ENCODE measurements around the gene RFPL3.
"Not testable (repeated sequence)": the region's sequence is repeated elsewhere in the genome, so short reads cannot be mapped to it uniquely, and the experiment has no call there.

Gene RFPL3

GRCh38 chr22:32336121-32336603, 21.5 kb upstream of the RFPL3 start:
- H2AFZ ChIP-seq (ENCODE audit: low read depth, low read length) = no peak overlapping the region
- no peak overlapping the region for H3K4me3 ChIP-seq (ENCODE audit: low read depth in 1 of 2, low read length in 2 of 2)
- H3K9ac ChIP-seq (ENCODE audit: low read depth, low read length) = no peak overlapping the region
- no peak for ATAC-seq (ENCODE audit: insufficient read depth, low read depth)
- TF ChIP-seq EZH2 (IDR thresholded peaks at IDR 0.05; ENCODE audit: borderline replicate concordance, low read depth, low read length, severe bottlenecking) = no peak
- TF ChIP-seq, protein P1, sequence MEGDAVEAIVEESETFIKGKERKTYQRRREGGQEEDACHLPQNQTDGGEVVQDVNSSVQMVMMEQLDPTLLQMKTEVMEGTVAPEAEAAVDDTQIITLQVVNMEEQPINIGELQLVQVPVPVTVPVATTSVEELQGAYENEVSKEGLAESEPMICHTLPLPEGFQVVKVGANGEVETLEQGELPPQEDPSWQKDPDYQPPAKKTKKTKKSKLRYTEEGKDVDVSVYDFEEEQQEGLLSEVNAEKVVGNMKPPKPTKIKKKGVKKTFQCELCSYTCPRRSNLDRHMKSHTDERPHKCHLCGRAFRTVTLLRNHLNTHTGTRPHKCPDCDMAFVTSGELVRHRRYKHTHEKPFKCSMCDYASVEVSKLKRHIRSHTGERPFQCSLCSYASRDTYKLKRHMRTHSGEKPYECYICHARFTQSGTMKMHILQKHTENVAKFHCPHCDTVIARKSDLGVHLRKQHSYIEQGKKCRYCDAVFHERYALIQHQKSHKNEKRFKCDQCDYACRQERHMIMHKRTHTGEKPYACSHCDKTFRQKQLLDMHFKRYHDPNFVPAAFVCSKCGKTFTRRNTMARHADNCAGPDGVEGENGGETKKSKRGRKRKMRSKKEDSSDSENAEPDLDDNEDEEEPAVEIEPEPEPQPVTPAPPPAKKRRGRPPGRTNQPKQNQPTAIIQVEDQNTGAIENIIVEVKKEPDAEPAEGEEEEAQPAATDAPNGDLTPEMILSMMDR (IDR thresholded peaks at IDR 0.05; ENCODE audit: borderline replicate concordance, extremely low read depth, low read length, poor library complexity, severe bottlenecking) = no peak
- H3K4me2 ChIP-seq (ENCODE audit: insufficient read depth, low read length) = no peak overlapping the region
- no peaks in the 10 kb centered on the region for H4K20me1 ChIP-seq (ENCODE audit: insufficient read depth, low read length)
- no peaks in the 10 kb centered on the region for H3K79me2 ChIP-seq (ENCODE audit: insufficient read depth, low read length)
- H3K27ac ChIP-seq (ENCODE audit: low read length) = no peak overlapping the region
- no peaks in the 10 kb centered on the region for H3K36me3 ChIP-seq (ENCODE audit: insufficient read depth, low read length)
- peaks cover 13% of the 10 kb centered on the region for H3K27me3 ChIP-seq (ENCODE audit: insufficient read depth, low read length, poor library complexity)
- no peak for DNase-seq
- H3K4me1 ChIP-seq (ENCODE audit: insufficient read depth, low read length) = no peaks in the 10 kb centered on the region
- H3K9me3 ChIP-seq (ENCODE audit: insufficient read depth, low read length, severe bottlenecking) = no peaks in the 10 kb centered on the region

DNA sequence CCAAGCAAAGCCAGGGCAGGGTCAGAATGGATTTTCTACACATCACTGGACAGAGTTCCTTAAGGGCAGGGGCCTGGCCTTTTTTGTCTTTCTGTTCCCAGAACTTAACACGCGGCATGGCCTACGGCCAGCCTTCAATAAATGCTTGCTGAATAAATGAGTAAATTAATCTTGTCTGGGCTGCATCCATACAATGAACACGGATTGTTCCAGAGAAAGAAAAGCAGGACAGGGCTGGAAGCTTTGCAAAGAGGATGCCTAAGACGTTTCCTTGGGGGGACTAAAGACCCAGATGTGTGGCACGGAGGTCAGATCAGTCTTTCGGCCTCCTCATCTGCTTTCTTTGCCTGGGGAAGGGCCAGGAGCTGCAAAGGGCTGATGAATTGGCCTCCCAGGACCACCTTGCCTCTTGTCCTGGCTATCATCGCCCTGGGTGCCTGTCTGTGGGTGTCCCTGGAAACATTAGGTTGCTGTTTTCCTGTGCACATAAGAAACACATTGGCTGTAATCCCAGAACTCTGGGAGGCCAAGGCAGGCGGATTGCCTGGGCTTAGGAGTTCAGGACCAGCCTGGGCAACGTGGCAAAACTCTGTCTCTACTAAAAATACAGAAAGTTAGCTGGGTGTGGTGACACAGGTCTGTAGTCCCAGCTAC, 20.8 kb upstream of the RFPL3 start:
- H3K4me2 ChIP-seq (ENCODE audit: insufficient read depth, low read length) = no peak overlapping the region
- no peaks in the 10 kb centered on the region for H3K4me1 ChIP-seq (ENCODE audit: insufficient read depth, low read length)
- no peak for ATAC-seq (ENCODE audit: insufficient read depth, low read depth)
- H3K9ac ChIP-seq (ENCODE audit: low read depth, low read length) = no peak overlapping the region
- H3K79me2 ChIP-seq (ENCODE audit: insufficient read depth, low read length) = no peaks in the 10 kb centered on the region
- DNase-seq = no peak
- H3K4me3 ChIP-seq (ENCODE audit: low read depth in 1 of 2, low read length in 2 of 2) = no peak overlapping the region
- peaks cover 16% of the 10 kb centered on the region for H3K27me3 ChIP-seq (ENCODE audit: insufficient read depth, low read length, poor library complexity)
- H3K36me3 ChIP-seq (ENCODE audit: insufficient read depth, low read length) = no peaks in the 10 kb centered on the region
- no peaks in the 10 kb centered on the region for H3K9me3 ChIP-seq (ENCODE audit: insufficient read depth, low read length, severe bottlenecking)
- no peak overlapping the region for H2AFZ ChIP-seq (ENCODE audit: low read depth, low read length)
- no peaks in the 10 kb centered on the region for H4K20me1 ChIP-seq (ENCODE audit: insufficient read depth, low read length)
- no peak overlapping the region for H3K27ac ChIP-seq (ENCODE audit: low read length)
- no peak for TF ChIP-seq EZH2 (IDR thresholded peaks at IDR 0.05; ENCODE audit: borderline replicate concordance, low read depth, low read length, severe bottlenecking)
- TF ChIP-seq, protein P1 (IDR thresholded peaks at IDR 0.05; ENCODE audit: borderline replicate concordance, extremely low read depth, low read length, poor library complexity, severe bottlenecking) = no peak

DNA sequence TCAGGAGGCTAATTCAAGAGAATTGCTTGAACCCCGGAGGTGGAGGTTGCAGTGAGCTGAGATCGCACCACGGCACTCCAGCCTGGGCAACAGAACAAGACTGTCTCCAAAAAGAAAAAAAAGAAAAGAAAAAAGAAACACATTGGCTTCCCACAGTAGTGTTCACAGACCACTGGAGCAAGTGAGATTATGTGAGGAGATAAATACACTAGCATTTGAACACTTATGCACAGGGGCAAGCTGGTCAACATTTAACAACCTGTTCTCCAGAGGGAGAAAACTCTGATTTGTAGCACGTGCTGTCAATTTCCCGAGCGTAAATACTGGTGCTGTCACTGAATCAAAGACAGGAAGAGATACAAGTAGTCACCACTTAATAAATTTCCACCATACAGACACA, 20.2 kb upstream of the RFPL3 start:
- H4K20me1 ChIP-seq (ENCODE audit: insufficient read depth, low read length); H3K9me3 ChIP-seq (ENCODE audit: insufficient read depth, low read length, severe bottlenecking); H3K36me3 ChIP-seq (ENCODE audit: insufficient read depth, low read length): not testable (repeated sequence)

DNA sequence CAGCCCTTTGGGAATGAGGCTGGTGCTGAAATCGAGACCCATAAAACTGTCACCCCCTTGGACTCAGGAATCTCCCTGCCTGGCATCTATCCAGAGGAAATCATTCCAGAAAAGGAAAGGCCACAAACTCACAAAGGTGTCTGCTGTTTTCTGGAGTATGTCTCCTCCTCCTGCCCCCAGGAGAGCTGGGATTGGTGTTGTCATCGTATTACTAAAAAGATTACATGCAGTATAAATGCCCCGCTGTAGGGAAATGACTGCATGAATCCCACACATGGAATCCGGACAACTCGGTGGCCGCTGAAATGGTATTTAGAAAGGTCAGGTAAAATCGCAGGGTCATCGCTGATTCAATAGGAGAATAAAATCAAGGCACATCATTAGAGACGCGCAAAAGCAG, 18.9 kb upstream of the RFPL3 start:
- no peak for TF ChIP-seq EZH2 (IDR thresholded peaks at IDR 0.05; ENCODE audit: borderline replicate concordance, low read depth, low read length, severe bottlenecking)
- TF ChIP-seq, protein P1 (IDR thresholded peaks at IDR 0.05; ENCODE audit: borderline replicate concordance, extremely low read depth, low read length, poor library complexity, severe bottlenecking) = no peak
- no peak overlapping the region for H3K9ac ChIP-seq (ENCODE audit: low read depth, low read length)
- H3K27me3 ChIP-seq (ENCODE audit: insufficient read depth, low read length, poor library complexity) = peaks cover 20% of the 10 kb centered on the region
- H3K36me3 ChIP-seq (ENCODE audit: insufficient read depth, low read length) = no peaks in the 10 kb centered on the region
- no peaks in the 10 kb centered on the region for H3K9me3 ChIP-seq (ENCODE audit: insufficient read depth, low read length, severe bottlenecking)
- no peak overlapping the region for H3K27ac ChIP-seq (ENCODE audit: low read length)
- H4K20me1 ChIP-seq (ENCODE audit: insufficient read depth, low read length) = no peaks in the 10 kb centered on the region
- no peak for DNase-seq
- H3K4me1 ChIP-seq (ENCODE audit: insufficient read depth, low read length) = no peaks in the 10 kb centered on the region
- no peak overlapping the region for H2AFZ ChIP-seq (ENCODE audit: low read depth, low read length)
- H3K4me3 ChIP-seq (ENCODE audit: low read depth in 1 of 2, low read length in 2 of 2) = no peak overlapping the region
- ATAC-seq (ENCODE audit: insufficient read depth, low read depth) = no peak
- H3K79me2 ChIP-seq (ENCODE audit: insufficient read depth, low read length) = no peaks in the 10 kb centered on the region
- no peak overlapping the region for H3K4me2 ChIP-seq (ENCODE audit: insufficient read depth, low read length)

More for the DNA sequence above, 20.2 kb upstream of the RFPL3 start:
- H3K27ac ChIP-seq (ENCODE audit: low read length); H3K4me2 ChIP-seq (ENCODE audit: insufficient read depth, low read length); H3K4me3 ChIP-seq (ENCODE audit: low read depth in 1 of 2, low read length in 2 of 2); H3K79me2 ChIP-seq (ENCODE audit: insufficient read depth, low read length); DNase-seq; H2AFZ ChIP-seq (ENCODE audit: low read depth, low read length); H3K4me1 ChIP-seq (ENCODE audit: insufficient read depth, low read length); ATAC-seq (ENCODE audit: insufficient read depth, low read depth); H3K9ac ChIP-seq (ENCODE audit: low read depth, low read length): not testable (repeated sequence)
- peaks cover 16% of the 10 kb centered on the region for H3K27me3 ChIP-seq (ENCODE audit: insufficient read depth, low read length, poor library complexity)

All from DND-41 (cell line).